Activated CD4-positive, CD25-positive, alpha-beta regulatory T cell treated with anti-CD3 and anti-CD28 coated beads, Interleukin-2, amount 50 U/mL, for 24 hours (primary cell): ENCODE measurements around the gene TMEM127.
"Not testable (repeated sequence)": the region's sequence is repeated elsewhere in the genome, so short reads cannot be mapped to it uniquely, and the experiment has no call there.

Experiments
- ATAC-seq, 2 donors: fragments of 150-1000 bp; cut with Tn5 transposase; one replicate each; pipeline ENCODE4 v1.10.0; 2021; ENCODE audit warnings: mild to moderate bottlenecking in 1 of 2, moderate library complexity in 1 of 2

The TMEM127 gene

DNA sequence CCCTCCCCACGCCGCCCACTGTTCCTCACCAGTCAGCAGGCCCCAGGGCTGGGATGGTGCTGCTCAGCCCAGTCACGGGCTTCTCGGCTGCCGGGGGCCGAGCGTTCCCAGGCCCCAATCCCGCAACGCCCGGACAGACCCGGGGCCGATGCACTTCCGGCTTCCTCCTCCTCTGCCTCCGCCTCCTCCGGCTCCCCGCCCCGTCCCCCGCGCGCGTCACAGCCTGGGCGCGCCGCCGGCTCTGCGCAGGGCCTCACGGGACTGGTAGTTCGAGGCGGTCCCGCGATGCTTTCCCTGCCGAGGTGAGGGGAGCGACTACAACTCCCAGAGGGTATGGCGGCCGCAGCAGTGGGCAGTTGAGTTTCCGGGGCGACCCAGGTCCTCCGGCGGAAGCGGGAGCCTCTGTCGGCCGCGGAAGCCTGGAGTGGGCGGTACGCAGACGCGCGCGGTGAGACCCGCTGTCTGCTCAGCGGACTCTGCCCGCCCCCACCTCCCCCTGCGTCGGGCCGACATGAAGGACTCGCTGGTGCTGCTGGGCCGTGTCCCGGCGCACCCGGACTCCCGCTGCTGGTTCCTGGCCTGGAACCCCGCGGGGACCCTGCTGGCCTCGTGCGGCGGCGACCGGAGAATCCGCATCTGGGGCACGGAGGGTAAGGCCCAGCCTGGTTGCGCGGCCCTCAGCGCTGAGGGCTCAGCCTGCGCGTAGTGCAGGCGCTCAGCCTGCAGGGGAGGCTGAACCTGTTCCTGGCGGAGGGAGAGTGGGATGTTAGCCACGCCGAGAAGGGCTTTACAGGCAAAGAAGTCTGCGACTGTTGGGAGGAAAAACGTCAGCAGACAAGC, at the start of gene TMEM127, which contains the start of gene CIAO1:
Gene TMEM127, minus strand, starts transcription at position 158 of the 840 bp plus-strand sequence. CDS start 616 bp downstream, outside the sequence.
Gene CIAO1, plus strand, starts transcription at position 386 of the 840 bp plus-strand sequence. Its CDS starts 126 bp downstream, at position 512.
- ATAC-seq: peak; percentile 96

DNA sequence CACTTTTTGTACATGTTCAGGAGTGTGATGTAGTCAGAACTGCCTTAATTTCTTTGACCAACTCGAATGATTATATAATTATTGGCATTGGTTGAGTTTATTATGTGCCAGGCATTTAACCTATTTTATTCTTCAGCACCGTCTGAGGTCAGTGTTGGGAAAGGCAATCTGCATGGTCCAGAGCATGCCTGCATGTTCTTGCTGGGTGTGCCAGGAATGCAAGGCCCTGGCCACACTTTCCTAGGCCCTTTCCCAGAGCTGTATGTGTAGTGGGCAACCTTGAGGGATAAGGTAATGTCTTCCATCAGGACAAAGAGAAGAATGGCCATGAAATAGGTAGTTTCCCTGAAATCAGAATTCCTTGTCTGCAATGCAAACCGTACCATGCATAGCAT, 49.2 kb upstream of the TMEM127 start:
- no peak for ATAC-seq

DNA sequence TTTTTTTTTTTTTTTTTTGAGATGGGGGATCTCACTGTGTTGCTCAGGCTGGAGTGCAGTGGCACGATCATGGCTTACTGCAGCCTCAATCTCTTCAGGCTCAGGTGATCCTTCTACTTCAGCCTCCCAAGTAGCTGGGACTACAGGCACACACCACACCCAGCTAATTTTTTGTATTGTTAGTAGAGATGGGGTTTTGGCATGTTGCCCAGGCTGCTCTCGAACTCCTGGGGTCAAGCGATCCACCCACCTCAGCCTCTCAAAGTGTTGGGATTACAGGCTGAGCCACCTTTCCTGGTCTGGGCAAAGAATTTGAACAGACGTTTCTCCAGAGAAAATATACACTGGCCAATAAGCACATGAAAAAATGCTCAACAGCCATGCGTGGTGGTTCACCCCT, 42.5 kb upstream of the TMEM127 start:
- no peak for ATAC-seq

GRCh38 chr2:96306370-96306769, 40.6 kb upstream of the TMEM127 start:
- ATAC-seq: no peak

DNA sequence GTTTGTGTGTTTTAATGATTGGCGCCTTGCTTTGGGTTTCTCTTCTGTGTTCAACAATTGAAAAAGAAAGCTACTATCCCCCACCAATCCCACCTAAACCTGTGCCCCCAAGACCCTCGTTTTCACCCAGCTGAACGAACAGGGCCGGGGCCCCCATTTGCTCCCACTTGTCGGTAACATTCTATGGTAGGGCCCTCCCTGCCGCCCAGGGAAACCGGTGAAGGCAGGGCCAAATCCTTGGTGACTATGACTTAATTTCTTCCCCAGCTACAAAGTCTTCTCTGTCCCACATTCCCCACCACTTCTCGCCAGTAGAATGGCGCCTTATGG, 40.1 kb upstream of the TMEM127 start:
- no peak for ATAC-seq

GRCh38 chr2:96305091-96305978, 39.5 kb upstream of the TMEM127 start, which contains the start of gene SNRNP200:
SNRNP200 (minus strand) TSS chr2:96305546; CDS start chr2:96305437, 109 bp downstream.
- peak; percentile 95 to 97 for ATAC-seq

- ATAC-seq: no peak
Measured at GRCh38 chr2:96304606-96305005, 38.8 kb upstream of the TMEM127 start.

- ATAC-seq: no peak
Measured at GRCh38 chr2:96301865-96302264, 36.1 kb upstream of the TMEM127 start.

GRCh38 chr2:96296925-96297324, 31.1 kb upstream of the TMEM127 start:
- ATAC-seq: no peak

DNA sequence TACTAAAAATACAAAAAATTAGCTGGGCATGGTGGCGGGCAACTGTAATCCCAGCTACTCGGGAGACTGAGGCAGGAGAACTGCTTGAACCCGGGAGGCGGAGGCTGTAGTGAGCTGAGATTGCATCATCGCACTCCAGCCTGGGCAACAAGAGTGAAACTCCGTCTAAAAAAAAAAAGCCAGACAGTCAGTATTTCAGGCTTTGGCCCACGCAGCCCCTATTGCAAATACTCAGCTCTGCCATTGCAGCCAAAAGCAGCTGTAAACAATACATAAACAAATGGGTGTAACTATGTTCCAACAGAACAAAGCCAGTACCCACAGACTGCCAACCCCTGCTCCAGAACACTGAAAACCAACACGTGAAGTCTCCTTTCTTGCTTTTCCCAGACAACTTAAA, 28.5 kb upstream of the TMEM127 start:
- ATAC-seq: not testable (repeated sequence)

- no peak for ATAC-seq
Measured at GRCh38 chr2:96291751-96292150, 26.0 kb upstream of the TMEM127 start.

DNA sequence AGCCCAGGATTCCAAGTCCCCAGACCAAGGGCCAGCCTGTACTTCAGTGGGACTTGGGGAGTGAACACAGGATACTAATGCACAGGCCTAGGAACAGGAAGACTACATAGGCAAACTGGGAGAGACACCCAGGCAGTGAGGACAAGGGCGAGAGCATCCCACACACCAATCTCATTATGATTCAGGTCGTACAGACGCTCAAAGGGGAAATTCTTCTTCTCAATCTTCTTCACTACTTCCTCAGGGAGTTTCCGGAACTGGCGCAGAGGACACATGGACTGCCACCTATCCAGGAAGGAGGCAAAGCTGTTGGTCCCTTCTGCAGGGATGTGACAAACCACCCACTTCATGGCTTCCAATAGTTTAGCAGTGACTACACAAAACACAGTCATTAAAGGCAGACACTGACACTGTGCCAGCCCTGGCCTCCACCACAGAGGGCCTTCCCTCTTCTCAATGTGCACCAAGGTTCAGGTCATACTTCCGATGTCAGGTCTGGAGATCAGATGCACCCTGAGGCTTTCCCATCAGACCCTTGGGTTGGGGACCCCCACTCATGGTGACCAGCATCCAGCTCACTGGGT, 21.6 kb upstream of the TMEM127 start:
- no peak for ATAC-seq

- no peak for ATAC-seq
Measured at GRCh38 chr2:96276787-96277499, 11.1 kb upstream of the TMEM127 start.

DNA sequence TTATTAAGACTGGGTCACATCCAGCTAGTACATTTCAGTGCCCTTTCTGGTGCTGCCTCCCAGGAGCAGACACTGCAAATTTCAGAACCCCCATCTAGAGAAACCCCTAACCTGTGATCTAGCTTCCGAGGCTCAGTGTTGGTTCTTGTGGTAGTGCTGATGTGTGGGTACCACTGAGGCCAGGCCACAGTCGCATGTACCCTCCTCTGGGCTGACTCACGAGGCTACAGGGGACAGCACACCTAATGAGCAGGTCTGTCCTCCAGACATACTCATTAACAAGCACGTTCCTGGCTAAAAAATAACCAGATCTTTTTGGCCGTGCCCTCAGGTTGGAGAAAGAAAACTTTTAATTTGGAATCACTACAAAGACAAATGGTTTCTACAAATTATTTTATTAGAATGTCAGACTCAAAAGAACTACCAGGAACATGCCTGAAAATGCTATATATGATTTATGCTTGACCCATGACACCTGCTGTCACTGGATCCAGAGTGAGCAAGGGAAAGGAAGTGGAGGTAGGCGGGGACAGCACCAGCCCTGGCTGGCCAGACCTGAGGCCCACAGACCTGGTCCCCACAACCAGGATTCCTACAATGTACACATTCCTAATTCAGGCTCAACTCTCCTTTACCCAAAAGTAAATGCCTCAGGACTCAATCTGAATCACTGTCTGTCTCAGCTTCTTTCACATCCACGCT, 8.7 kb upstream of the TMEM127 start:
- ATAC-seq: no peak

DNA sequence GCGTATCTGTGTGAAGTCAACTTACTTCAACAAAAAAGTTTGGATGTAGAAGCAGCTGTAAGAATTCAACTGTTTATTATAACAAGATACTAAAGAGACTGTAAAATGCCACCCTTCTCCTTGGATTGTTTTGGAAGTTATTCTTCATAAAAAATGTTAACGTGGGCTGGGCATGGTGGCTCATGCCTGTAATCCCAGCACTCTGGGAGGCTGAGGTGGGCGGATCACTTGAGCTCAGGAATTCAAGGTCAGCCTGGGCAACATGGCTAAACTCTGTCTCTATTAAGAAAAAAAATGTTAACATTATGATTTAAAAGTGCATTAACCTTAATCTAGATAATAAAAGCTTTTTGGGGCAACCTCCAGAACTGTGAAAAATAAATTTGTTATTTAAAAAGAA, 8.0 kb upstream of the TMEM127 start:
- no peak for ATAC-seq

DNA sequence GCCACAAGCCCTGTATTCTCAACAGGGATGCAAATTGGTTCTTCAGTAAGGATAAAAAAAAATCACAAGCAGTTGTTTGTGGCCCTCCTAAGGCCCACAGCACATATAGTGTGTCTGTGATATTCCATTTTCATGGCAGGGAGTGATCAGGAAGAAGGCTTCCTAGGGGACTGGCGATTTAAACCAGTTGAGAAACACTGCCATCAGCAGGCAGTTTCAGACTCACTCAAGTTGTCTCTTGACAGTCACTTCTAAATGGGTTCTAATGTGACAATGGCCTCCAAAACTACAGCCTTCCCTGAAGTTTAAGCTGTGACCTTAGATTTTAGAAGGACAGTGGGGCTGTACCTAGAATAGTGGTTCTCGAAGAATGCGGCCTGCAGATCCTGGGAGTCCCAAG, 6.2 kb upstream of the TMEM127 start:
- ATAC-seq: no peak

- peak in 1 of 2 donors; percentile 11 for ATAC-seq
Measured at GRCh38 chr2:96267159-96267971, 1.6 kb upstream of the TMEM127 start.

DNA sequence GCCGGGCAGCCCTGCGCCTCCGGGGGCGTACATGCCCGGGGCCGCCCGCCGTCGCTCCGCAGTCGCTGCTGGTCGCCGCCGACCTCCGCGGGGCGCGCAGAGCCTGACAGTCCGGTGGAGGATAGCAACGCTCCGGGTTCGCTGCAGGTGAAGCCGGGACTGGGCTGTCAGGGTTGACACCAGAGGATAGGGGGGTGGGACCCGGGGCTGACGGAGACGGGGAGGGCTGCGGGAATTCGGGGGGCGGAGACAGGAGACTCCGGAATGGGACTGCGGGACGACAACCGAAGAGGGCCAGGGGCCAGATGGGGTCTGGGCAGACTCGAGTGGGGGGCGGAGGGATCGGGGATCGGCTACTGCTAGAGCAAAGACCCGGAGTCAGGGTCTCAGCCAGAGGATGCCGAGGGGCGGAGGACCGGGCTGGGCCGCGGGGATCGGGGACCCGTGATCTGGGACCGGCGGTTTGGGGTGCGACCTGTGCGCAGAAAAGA, 403 bp downstream of the TMEM127 start:
- peak; percentile 2 to 6 for ATAC-seq

- no peak for ATAC-seq
Measured at GRCh38 chr2:96264656-96265348, 995 bp downstream of the TMEM127 start.

DNA sequence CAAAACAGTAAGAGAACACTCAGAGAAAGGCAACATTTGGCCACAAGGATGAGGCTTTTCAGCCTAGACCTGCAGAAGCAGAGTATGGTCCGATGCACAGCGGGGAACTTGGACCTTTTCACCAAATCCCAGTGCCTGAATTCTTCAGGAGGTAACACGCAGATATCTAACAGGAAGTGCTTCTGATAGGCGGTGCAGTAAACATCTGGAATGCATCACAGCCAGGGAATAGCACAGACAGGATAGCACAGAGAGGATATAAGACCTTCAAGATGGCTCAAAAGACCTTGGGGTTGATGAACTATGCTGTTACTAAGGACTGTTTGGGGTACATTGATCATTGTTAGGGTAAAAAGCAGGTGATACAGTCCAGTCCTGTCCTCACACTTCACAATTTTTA, 1.7 kb downstream of the TMEM127 start:
- ATAC-seq: no peak
